Spleen (tissue), 7 donors: ENCODE data around the gene EPHA3.

Experiments used
- CTCF ChIP-seq, 11 experiments: fragments of 200-600 bp in 7 of 11; fragments of 450-650 bp in 4 of 11; sonication (generic) in 4 of 11; IDR thresholded peaks in 8 of 11; conservative IDR thresholded peaks in 3 of 11; 1 replicate in 7 of 11; 2 replicates in 4 of 11; pipeline versions ENCODE4 v1.4.0 to v1.8.0; 2016 to 2021; ENCODE audit warnings: antibody characterized with exemption in 11 of 11, inconsistent platforms in 4 of 11, mild to moderate bottlenecking in 1 of 11
- POLR2A ChIP-seq, 3 donors: fragments of 450-650 bp; IDR thresholded peaks; one replicate each; pipeline ENCODE4 v1.5.1; 2017; ENCODE audit warnings: antibody characterized with exemption in 3 of 3, mild to moderate bottlenecking in 1 of 3
- donor health status: DM: no; HTN: no; CAD: no; lungs with moderate emphysema.
- donor health status: DM: no; HTN: no; CAD: no.
- donor health status: DM: no; HTN: no; CAD: no.

- TF ChIP-seq POLR2A (IDR thresholded peaks at IDR 0.05): no peak
- TF ChIP-seq CTCF (IDR thresholded peaks at IDR 0.05 in 8 of 11, conservative IDR thresholded peaks at IDR 0.05 in 3 of 11): no peak
Observed at GRCh38 chr3:89275001-89275400, 167.6 kb downstream of the EPHA3 start.
